Measurements from ENCODE around the gene POU2AF2. TPM values are rescaled to one million over a fixed set of nuclear protein-coding genes. Genes with fewer than 3 reads are reported as not detected.

POU2AF2 gene
- polyA plus RNA-seq, 1 donor from 2014 or later: not detected

DNA sequence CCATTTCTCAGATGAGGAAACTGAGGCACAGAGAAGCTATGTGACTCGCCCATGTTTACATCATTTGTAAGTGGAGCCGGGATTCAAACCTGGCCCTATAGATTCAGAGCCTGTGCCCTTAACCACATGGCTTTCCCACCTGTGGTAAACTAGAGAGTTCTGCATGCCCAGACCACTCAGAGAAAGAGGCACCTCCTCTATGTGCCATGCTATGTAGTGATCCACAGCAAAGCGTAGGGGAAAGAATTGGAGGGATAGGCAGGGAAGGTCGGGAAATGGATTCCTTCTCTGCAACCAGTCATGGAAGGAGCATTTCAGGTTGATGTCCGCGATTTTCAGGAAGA is 15.4 kb upstream of the POU2AF2 start:
- Histone ChIP-seq H3K4me3 (ENCODE audit: low read length) (peak overlapping the region; percentile 22), H3K36me3 (ENCODE audit: insufficient read depth, low read length) (no peaks in the 10 kb centered on the region), H3K9me3 (ENCODE audit: low read length) (peaks cover 2% of the 10 kb centered on the region), H3K9ac (ENCODE audit: low read length) (no peak overlapping the region), H3F3A (ENCODE audit: insufficient read depth, low read length, poor library complexity, severe bottlenecking) (no peaks in the 10 kb centered on the region), H4K20me1 (ENCODE audit: insufficient read depth) (no peaks in the 10 kb centered on the region), H3K27me3 (ENCODE audit: insufficient read depth, low read depth, low read length) (no peaks in the 10 kb centered on the region), H2AFZ (ENCODE audit: low read depth, low read length) (no peak overlapping the region), H3K79me2 (replicated peaks; ENCODE audit: insufficient read depth, low read length) (no peaks in the 10 kb centered on the region), H3K27ac (ENCODE audit: low read length) (no peak overlapping the region), H3K9me2 (ENCODE audit: insufficient read depth, low read length) (no peaks in the 10 kb centered on the region), H3K4me2 (ENCODE audit: low read length) (no peak overlapping the region)
- no peak for TF ChIP-seq EP300 (conservative IDR thresholded peaks at IDR 0.05; ENCODE audit: poor library complexity, severe bottlenecking)
- TF ChIP-seq TAF1 (IDR thresholded peaks at IDR 0.05; ENCODE audit: low read depth): no peak
- no peak for TF ChIP-seq RAD21 (conservative IDR thresholded peaks at IDR 0.05)
- no peak for TF ChIP-seq POLR2AphosphoS5 (IDR thresholded peaks at IDR 0.05)
- TF ChIP-seq, protein P1, sequence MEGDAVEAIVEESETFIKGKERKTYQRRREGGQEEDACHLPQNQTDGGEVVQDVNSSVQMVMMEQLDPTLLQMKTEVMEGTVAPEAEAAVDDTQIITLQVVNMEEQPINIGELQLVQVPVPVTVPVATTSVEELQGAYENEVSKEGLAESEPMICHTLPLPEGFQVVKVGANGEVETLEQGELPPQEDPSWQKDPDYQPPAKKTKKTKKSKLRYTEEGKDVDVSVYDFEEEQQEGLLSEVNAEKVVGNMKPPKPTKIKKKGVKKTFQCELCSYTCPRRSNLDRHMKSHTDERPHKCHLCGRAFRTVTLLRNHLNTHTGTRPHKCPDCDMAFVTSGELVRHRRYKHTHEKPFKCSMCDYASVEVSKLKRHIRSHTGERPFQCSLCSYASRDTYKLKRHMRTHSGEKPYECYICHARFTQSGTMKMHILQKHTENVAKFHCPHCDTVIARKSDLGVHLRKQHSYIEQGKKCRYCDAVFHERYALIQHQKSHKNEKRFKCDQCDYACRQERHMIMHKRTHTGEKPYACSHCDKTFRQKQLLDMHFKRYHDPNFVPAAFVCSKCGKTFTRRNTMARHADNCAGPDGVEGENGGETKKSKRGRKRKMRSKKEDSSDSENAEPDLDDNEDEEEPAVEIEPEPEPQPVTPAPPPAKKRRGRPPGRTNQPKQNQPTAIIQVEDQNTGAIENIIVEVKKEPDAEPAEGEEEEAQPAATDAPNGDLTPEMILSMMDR (IDR thresholded peaks at IDR 0.05; ENCODE audit: poor library complexity, severe bottlenecking): no peak
- no peak for TF ChIP-seq EZH2 (IDR thresholded peaks at IDR 0.05; ENCODE audit: borderline replicate concordance, insufficient read depth, low read length, poor library complexity, severe bottlenecking)
- no peak for TF ChIP-seq MXI1 (conservative IDR thresholded peaks at IDR 0.05; ENCODE audit: poor library complexity, severe bottlenecking)
- TF ChIP-seq, protein P2, sequence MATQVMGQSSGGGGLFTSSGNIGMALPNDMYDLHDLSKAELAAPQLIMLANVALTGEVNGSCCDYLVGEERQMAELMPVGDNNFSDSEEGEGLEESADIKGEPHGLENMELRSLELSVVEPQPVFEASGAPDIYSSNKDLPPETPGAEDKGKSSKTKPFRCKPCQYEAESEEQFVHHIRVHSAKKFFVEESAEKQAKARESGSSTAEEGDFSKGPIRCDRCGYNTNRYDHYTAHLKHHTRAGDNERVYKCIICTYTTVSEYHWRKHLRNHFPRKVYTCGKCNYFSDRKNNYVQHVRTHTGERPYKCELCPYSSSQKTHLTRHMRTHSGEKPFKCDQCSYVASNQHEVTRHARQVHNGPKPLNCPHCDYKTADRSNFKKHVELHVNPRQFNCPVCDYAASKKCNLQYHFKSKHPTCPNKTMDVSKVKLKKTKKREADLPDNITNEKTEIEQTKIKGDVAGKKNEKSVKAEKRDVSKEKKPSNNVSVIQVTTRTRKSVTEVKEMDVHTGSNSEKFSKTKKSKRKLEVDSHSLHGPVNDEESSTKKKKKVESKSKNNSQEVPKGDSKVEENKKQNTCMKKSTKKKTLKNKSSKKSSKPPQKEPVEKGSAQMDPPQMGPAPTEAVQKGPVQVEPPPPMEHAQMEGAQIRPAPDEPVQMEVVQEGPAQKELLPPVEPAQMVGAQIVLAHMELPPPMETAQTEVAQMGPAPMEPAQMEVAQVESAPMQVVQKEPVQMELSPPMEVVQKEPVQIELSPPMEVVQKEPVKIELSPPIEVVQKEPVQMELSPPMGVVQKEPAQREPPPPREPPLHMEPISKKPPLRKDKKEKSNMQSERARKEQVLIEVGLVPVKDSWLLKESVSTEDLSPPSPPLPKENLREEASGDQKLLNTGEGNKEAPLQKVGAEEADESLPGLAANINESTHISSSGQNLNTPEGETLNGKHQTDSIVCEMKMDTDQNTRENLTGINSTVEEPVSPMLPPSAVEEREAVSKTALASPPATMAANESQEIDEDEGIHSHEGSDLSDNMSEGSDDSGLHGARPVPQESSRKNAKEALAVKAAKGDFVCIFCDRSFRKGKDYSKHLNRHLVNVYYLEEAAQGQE (IDR thresholded peaks at IDR 0.05; ENCODE audit: borderline replicate concordance): no peak

DNA sequence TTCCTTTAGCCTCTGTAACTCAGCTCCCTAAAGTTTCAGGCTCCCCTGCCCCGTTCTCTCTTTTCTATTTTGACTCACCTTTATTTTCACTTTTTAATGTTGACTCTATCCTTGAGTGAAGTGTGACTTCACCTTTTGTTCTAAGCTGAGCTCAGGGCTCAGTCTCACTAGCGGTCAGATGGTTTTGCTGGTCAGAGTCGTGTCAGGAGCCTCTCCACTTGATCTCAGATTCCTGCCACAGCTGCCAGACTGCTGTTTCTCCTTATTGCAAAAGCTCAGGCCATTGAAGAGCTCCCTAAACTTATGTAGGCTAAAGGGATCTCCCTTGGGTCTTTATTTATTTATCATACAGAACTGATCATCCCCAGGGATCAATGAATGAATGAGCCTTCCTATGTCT is 13.7 kb upstream of the POU2AF2 start:
- TF ChIP-seq EP300 (conservative IDR thresholded peaks at IDR 0.05; ENCODE audit: poor library complexity, severe bottlenecking) (no peak), SMC3 (conservative IDR thresholded peaks at IDR 0.05; ENCODE audit: poor library complexity) (no peak), RAD21 (conservative IDR thresholded peaks at IDR 0.05) (no peak), MXI1 (conservative IDR thresholded peaks at IDR 0.05; ENCODE audit: poor library complexity, severe bottlenecking) (no peak), EZH2 (IDR thresholded peaks at IDR 0.05; ENCODE audit: borderline replicate concordance, insufficient read depth, low read length, poor library complexity, severe bottlenecking) (no peak), POLR2AphosphoS5 (IDR thresholded peaks at IDR 0.05) (no peak), TAF1 (IDR thresholded peaks at IDR 0.05; ENCODE audit: low read depth) (no peak)
- TF ChIP-seq, protein P1 (IDR thresholded peaks at IDR 0.05; ENCODE audit: poor library complexity, severe bottlenecking): no peak
- TF ChIP-seq, protein P2 (IDR thresholded peaks at IDR 0.05; ENCODE audit: borderline replicate concordance): no peak
- no peaks in the 10 kb centered on the region for H3K36me3 ChIP-seq (ENCODE audit: insufficient read depth, low read length)
- no peak overlapping the region for H3K9ac ChIP-seq (ENCODE audit: low read length)
- H3K4me3 ChIP-seq (ENCODE audit: low read length): no peak overlapping the region
- H3K9me2 ChIP-seq (ENCODE audit: insufficient read depth, low read length): no peaks in the 10 kb centered on the region
- H3F3A ChIP-seq (ENCODE audit: insufficient read depth, low read length, poor library complexity, severe bottlenecking): no peaks in the 10 kb centered on the region
- H3K27ac ChIP-seq (ENCODE audit: low read length): no peak overlapping the region
- no peak overlapping the region for H2AFZ ChIP-seq (ENCODE audit: low read depth, low read length)
- H3K27me3 ChIP-seq (ENCODE audit: insufficient read depth, low read depth, low read length): no peaks in the 10 kb centered on the region
- no peaks in the 10 kb centered on the region for H3K9me3 ChIP-seq (ENCODE audit: low read length)
- H4K20me1 ChIP-seq (ENCODE audit: insufficient read depth): no peaks in the 10 kb centered on the region
- H3K4me2 ChIP-seq (ENCODE audit: low read length): no peak overlapping the region
- H3K79me2 ChIP-seq (replicated peaks; ENCODE audit: insufficient read depth, low read length): no peaks in the 10 kb centered on the region
